ACC112 (cell line): Measurements from ENCODE around the gene GPC1.

Experiments used
- H2AFZ ChIP-seq: fragments of 200-600 bp; sonication (generic); one replicate; pipeline ENCODE4 v1.6.0; 2017; ENCODE audit warnings: antibody characterized with exemption, low read length; ENCODE audit not compliant: unreplicated experiment
- H3K27ac ChIP-seq: fragments of 200-600 bp; sonication (generic); 2 replicates; pipeline ENCODE4 v1.5.1; 2014; ENCODE audit warnings: low read depth, mild to moderate bottlenecking, antibody characterized with exemption, low read length, moderate library complexity
- H3K27me3 ChIP-seq: fragments of 200-600 bp; sonication (generic); 2 replicates; pipeline ENCODE4 v1.6.1; 2014; ENCODE audit warnings: mild to moderate bottlenecking, antibody characterized with exemption, low read length, moderate library complexity, mixed read lengths; ENCODE audit not compliant: insufficient read depth
- H3K36me3 ChIP-seq: fragments of 200-600 bp; sonication (generic); 2 replicates; pipeline ENCODE4 v1.6.1; 2016; ENCODE audit warnings: mild to moderate bottlenecking, antibody characterized with exemption, low read length, moderate library complexity, mixed read lengths; ENCODE audit not compliant: insufficient read depth
- H3K4me1 ChIP-seq: fragments of 200-600 bp; sonication (generic); one replicate; pipeline ENCODE4 v1.6.1; 2016; ENCODE audit warnings: low read length, mixed read lengths; ENCODE audit not compliant: insufficient read depth, unreplicated experiment, control insufficient read depth
- H3K4me3 ChIP-seq: fragments of 200-600 bp; sonication (generic); 2 replicates; pipeline ENCODE4 v1.5.1; 2014; ENCODE audit warnings: mild to moderate bottlenecking, low read depth, low read length
- H3K79me2 ChIP-seq: fragments of 200-600 bp; sonication (generic); one replicate; pipeline ENCODE4 v1.6.0; 2016; ENCODE audit warnings: low read length; ENCODE audit not compliant: control insufficient read depth, unreplicated experiment, insufficient read depth

GPC1 gene

DNA sequence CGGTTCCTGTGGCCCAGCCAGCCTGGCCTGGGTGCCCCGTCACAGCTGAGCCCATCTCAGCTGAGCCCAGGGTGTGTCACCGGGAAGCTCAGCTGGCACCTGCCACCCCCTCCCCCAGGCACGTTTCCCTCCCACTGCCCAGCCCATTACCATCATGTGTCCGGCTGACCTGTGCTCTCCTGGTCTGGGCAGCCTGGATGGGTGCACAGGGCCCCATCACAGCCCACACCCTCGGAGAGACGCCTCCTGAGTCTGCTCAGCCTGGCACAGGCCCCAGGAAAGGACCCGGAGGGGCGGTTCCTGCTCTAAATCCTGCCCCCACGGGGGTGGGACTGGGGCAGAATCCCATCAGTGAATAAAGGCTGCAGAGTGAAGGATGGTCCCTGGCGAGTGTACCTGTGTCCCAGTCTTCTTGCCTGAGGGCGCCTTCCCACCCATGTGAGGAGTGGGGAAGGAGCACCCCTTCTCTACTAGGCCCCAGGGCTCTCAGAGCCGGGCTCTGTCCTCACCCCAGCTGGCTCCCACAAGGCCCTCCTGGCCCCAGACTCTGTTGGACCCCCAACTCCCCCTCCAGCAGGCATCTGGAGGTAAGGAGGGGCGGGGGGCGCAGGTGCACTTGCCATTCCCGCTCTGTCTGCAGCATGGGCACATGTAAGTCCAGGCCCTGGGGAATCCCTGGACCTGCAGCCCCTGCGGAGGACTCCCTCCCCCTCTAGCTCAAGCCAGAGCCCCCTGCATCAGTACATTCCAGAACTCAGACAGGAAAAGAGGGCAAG is 21.2 kb downstream of the GPC1 start:
- H3K27ac ChIP-seq = no peak overlapping the region
- H3K4me1 ChIP-seq = peaks cover 6% of the 10 kb centered on the region
- no peaks in the 10 kb centered on the region for H3K36me3 ChIP-seq
- H3K4me3 ChIP-seq = no peak overlapping the region
- no peak overlapping the region for H2AFZ ChIP-seq
- no peaks in the 10 kb centered on the region for H3K27me3 ChIP-seq
- no peaks in the 10 kb centered on the region for H3K79me2 ChIP-seq

DNA sequence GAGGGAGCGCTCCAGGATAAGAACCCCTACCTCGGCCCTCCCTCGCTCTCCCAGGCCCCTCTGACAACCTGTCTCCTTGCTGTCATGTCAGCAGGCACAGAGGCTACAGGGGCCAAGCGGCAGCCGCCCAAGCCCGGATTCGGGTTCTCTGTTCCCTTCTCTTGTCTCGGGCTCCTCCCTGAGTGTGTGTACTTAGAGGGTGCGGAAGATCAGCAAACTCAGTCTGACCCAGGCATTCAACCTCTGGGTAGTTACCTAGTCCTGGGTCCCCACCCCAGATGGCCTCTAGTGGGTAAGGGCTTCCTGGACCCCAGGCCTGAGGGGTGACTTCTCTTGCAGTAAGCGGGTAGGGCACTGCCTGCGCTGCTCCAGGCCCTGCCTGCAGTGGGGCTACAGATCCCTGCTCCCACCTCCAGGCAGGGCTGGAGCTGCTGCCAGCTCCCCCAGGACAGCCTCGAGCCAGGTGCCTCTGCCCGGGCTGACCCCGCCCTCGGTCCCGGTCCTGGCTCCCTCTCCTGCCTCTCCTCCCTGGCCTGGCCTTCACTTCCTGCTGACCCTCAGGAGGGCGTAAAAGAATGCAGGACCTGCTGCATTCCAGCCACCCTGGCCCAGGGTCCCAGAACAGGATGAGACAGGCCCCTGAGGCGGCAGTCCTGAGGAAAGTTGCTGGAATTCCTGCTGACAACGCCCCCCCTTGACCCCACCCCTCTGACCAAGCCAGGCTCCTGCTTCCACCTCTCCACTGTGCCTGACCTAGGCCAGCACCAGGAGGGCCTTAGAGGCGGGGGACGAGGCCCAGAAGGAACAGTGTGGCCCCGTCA is 22.0 kb downstream of the GPC1 start:
- Histone ChIP-seq H3K27me3 (no peaks in the 10 kb centered on the region), H2AFZ (no peak overlapping the region), H3K4me3 (no peak overlapping the region), H3K4me1 (no peaks in the 10 kb centered on the region), H3K79me2 (no peaks in the 10 kb centered on the region), H3K27ac (no peak overlapping the region), H3K36me3 (no peaks in the 10 kb centered on the region)

- Histone ChIP-seq H2AFZ (no peak overlapping the region), H3K27ac (no peak overlapping the region), H3K79me2 (no peaks in the 10 kb centered on the region), H3K4me1 (no peaks in the 10 kb centered on the region), H3K27me3 (no peaks in the 10 kb centered on the region), H3K4me3 (no peak overlapping the region), H3K36me3 (no peaks in the 10 kb centered on the region)
Observed at GRCh38 chr2:240458044-240458899, 22.8 kb downstream of the GPC1 start.

GRCh38 chr2:240458900-240459391 is 23.5 kb downstream of the GPC1 start:
- H3K79me2 ChIP-seq = no peaks in the 10 kb centered on the region
- no peaks in the 10 kb centered on the region for H3K27me3 ChIP-seq
- no peaks in the 10 kb centered on the region for H3K36me3 ChIP-seq
- no peak overlapping the region for H3K27ac ChIP-seq
- H3K4me3 ChIP-seq = no peak overlapping the region
- no peak overlapping the region for H2AFZ ChIP-seq
- no peaks in the 10 kb centered on the region for H3K4me1 ChIP-seq

DNA sequence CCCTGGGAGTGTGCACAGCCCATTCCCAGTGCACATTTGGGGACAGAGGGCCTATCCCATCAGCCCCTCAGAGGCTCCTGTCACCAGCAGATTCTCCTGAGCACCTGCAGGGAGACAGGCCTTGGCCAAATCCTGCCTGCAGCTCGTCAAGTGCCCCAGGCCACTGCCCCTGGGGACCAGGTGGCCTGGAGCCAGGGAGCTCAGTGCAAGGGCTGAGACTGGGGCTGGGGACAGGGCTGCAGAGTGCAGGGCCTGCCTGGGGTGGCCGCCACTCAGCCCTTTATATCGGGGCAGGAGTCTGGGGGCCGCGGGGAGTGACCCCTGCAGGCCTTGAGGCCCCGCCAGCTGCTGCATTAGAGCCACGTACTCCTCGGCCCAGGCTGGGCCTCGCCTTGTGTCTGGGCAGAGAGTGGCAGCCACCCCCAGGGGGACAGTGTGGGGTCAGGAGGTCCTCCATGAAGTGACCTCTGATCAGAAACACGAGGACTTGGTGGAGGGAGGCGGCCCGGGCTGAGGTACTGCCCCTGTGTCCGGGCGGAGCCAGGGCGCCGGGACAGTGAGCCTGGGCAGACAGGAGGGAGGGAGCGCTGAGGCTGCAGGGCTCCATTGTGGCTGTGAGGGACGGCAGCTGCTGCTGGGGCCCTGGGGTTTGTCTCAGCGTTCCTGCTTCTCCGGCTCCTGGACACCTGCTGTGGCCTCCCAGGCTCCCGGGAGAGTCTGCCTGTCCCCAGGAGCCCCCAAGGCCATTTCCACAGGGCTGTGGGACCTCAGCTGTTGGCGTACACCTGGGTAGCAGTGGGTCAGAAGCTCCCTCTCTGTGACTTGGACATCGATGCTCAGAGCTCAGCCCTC is 24.2 kb downstream of the GPC1 start:
- Histone ChIP-seq H3K27me3 (no peaks in the 10 kb centered on the region), H3K79me2 (no peaks in the 10 kb centered on the region), H3K36me3 (no peaks in the 10 kb centered on the region), H3K4me3 (no peak overlapping the region), H3K27ac (no peak overlapping the region), H3K4me1 (no peaks in the 10 kb centered on the region), H2AFZ (no peak overlapping the region)

- Histone ChIP-seq H2AFZ (no peak overlapping the region), H3K4me1 (no peaks in the 10 kb centered on the region), H3K36me3 (no peaks in the 10 kb centered on the region), H3K27ac (no peak overlapping the region), H3K79me2 (no peaks in the 10 kb centered on the region), H3K27me3 (no peaks in the 10 kb centered on the region), H3K4me3 (no peak overlapping the region)
Observed at GRCh38 chr2:240460253-240460711, 24.8 kb downstream of the GPC1 start.

DNA sequence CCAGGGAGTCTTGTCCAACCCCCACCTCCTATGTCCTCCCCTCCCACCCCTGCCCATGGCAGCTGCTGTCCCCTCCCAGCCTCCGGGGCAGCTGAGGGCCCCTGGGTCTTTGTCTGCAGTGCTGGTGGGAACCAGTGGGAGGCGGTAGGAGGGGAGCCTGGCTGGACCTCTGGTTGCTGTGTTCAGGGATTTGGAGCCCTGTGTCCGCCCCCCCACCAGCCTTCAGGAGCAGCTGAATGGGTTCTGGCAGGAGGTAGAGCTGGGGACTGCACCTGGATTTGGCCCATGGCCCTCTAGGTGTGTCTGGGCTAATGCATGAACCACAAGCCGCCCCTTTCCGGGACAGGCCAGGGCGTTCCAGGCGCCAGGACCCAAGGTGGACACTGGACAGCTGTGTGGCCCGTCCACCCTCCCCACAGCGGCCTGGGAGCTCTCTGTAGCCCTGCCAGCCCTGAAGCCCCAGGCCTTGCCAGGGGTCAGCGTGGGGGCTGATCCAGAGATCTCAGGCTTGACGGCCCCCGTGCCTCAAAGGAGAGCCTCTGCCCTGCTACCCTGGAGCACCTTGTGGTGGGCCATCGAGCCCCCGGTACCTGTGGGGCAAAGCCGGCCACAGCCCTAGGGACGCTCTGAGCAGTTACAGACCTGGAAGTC is 25.4 kb downstream of the GPC1 start:
- Histone ChIP-seq H3K79me2 (no peaks in the 10 kb centered on the region), H3K4me1 (no peaks in the 10 kb centered on the region), H3K27ac (no peak overlapping the region), H2AFZ (no peak overlapping the region), H3K4me3 (no peak overlapping the region), H3K27me3 (no peaks in the 10 kb centered on the region), H3K36me3 (no peaks in the 10 kb centered on the region)

DNA sequence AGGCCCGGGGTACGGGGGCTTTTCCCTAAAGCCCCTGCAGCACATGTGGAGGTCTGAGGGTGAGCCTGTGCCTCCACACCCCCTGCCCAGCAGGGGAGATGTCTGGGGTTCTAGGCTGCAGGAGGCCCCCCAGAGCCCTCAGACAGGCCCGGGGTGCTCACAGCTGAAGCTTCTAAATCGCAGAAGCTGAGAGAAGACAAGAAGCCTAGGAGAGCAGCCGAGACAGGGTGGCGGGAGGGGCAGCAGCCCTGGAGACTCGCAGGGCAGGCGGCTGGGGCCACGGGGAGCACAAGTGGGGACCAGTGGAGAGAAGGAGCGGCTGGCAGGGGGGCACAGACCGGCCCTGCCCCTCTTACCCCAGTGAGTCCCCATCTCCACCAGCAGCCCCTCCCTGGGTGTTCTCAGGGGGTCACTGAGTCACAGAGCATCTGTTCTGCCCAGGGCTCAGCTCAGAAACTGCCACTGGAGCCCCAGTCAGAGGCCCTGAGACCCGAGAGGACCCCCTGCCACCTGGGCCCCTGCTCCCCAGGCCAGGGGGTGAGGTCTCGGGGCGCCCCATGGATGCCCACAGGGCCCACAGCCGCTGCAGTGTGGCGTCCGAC is 26.1 kb downstream of the GPC1 start:
- Histone ChIP-seq H3K79me2 (no peaks in the 10 kb centered on the region), H3K36me3 (no peaks in the 10 kb centered on the region), H2AFZ (no peak overlapping the region), H3K27me3 (no peaks in the 10 kb centered on the region), H3K27ac (no peak overlapping the region), H3K4me1 (no peaks in the 10 kb centered on the region), H3K4me3 (no peak overlapping the region)

- no peak overlapping the region for H2AFZ ChIP-seq
- H3K4me3 ChIP-seq = no peak overlapping the region
- no peaks in the 10 kb centered on the region for H3K79me2 ChIP-seq
- H3K36me3 ChIP-seq = no peaks in the 10 kb centered on the region
- H3K27ac ChIP-seq = no peak overlapping the region
- H3K4me1 ChIP-seq = no peaks in the 10 kb centered on the region
- no peaks in the 10 kb centered on the region for H3K27me3 ChIP-seq
Observed at GRCh38 chr2:240462073-240462706, 26.7 kb downstream of the GPC1 start.
